PC-3 (cell line): ENCODE measurements around the gene CEP104. TPM values are rescaled to one million over a fixed set of nuclear protein-coding genes. Genes with fewer than 3 reads are reported as not detected.

ENCODE experiments used
- ATAC-seq: fragments of 200-7000 bp; cut with Tn5 transposase; 2 replicates; pipeline ENCODE4 v1.9.1; 2020; ENCODE audit warnings: mild to moderate bottlenecking, moderate library complexity
- BruUV-seq: library from RNA; stranded (reverse); fragments of 400-500 nt; replicated peaks from 2 replicates; lab custom pipeline; 2021; lab: Mats Ljungman, UMichigan
- CTCF ChIA-PET: fragments of 300-600 bp; sonication (Branson Sonifier 250); formaldehyde crosslinking; loops from one replicate; lab custom pipeline; 2022; ENCODE audit warnings: antibody characterized with exemption; lab: Charles Lee
- POLR2A ChIA-PET: fragments of 300-600 bp; sonication (Branson Sonifier 250); formaldehyde crosslinking; loops from one replicate; lab custom pipeline; 2022; ENCODE audit warnings: antibody characterized with exemption; ENCODE audit not compliant: unreplicated experiment; lab: Charles Lee
- DNase-seq: peaks from one replicate; pipeline ENCODE4 v3.0.0-alpha.2; 2015
- H2AFZ ChIP-seq: fragments of 300-600 bp; sonication (generic); 2 replicates; pipeline ENCODE4 v1.6.0; 2016; ENCODE audit warnings: antibody characterized with exemption, low read length
- H3F3A ChIP-seq: fragments of 300-600 bp; sonication (generic); one replicate; pipeline ENCODE4 v1.6.0; 2017; ENCODE audit warnings: antibody characterized with exemption, low read length, control low read depth, mild to moderate bottlenecking; ENCODE audit not compliant: unreplicated experiment
- H3K27ac ChIP-seq: fragments of 300-600 bp; sonication (generic); 2 replicates; pipeline ENCODE4 v1.5.1; 2016; ENCODE audit warnings: mild to moderate bottlenecking, low read length
- H3K27me3 ChIP-seq: fragments of 300-600 bp; sonication (generic); 2 replicates; pipeline ENCODE4 v1.6.1; 2016; ENCODE audit warnings: low read length, mixed read lengths
- H3K36me3 ChIP-seq: fragments of 300-600 bp; sonication (generic); 2 replicates; pipeline ENCODE4 v1.6.1; 2016; ENCODE audit warnings: low read depth, mixed run types, low read length, mixed read lengths
- H3K4me1 ChIP-seq: fragments of 300-600 bp; sonication (generic); 2 replicates; pipeline ENCODE4 v1.5.1; 2016; ENCODE audit warnings: low read length; ENCODE audit not compliant: insufficient read depth
- H3K4me2 ChIP-seq: fragments of 300-600 bp; sonication (generic); 2 replicates; pipeline ENCODE4 v1.6.0; 2016; ENCODE audit warnings: low read length
- H3K4me3 ChIP-seq: fragments of 300-600 bp; sonication (generic); 2 replicates; pipeline ENCODE4 v1.5.1; 2016; ENCODE audit warnings: mild to moderate bottlenecking, low read length, mixed read lengths
- H3K79me2 ChIP-seq: fragments of 300-600 bp; sonication (generic); 2 replicates; pipeline ENCODE4 v1.6.1; 2017; ENCODE audit warnings: low read length, mixed read lengths
- H3K9ac ChIP-seq: fragments of 300-600 bp; sonication (generic); 2 replicates; pipeline ENCODE4 v1.6.0; 2016; ENCODE audit warnings: mild to moderate bottlenecking, low read length
- H3K9me2 ChIP-seq: fragments of 300-600 bp; sonication (generic); replicated peaks from 2 replicates; pipeline ENCODE4 v1.6.1; 2016; ENCODE audit warnings: mixed run types, low read length, mixed read lengths
- H3K9me3 ChIP-seq: fragments of 300-600 bp; sonication (generic); 2 replicates; pipeline ENCODE4 v1.6.1; 2016; ENCODE audit warnings: low read length, mixed read lengths
- H4K20me1 ChIP-seq: fragments of 300-600 bp; sonication (generic); 2 replicates; pipeline ENCODE4 v1.6.1; 2016; ENCODE audit warnings: low read length, mixed read lengths
- EZH2 ChIP-seq: fragments of 300-600 bp; sonication (generic); IDR thresholded peaks from one replicate; pipeline ENCODE4 v1.6.1; 2017; ENCODE audit warnings: antibody characterized with exemption, mild to moderate bottlenecking, low read length; ENCODE audit not compliant: unreplicated experiment
- EZH2phosphoT487 ChIP-seq: fragments of 300-600 bp; sonication (generic); IDR thresholded peaks from 2 replicates; pipeline ENCODE4 v1.6.1; 2018; ENCODE audit warnings: mild to moderate bottlenecking, antibody characterized with exemption, low read length, borderline replicate concordance
- intact Hi-C: fragments of 100-400 bp; cut with micrococcal nuclease; formaldehyde crosslinking; loops from 2 replicates; pipeline ENCODE4 v1.9.0; 2023
- total RNA-seq: library from RNA; depleted of rRNA; stranded (reverse); fragments of >200 nt; gene quantifications from 2 replicates; pipeline ENCODE4 v1.2.3, GENCODE V29; 2014
- TF ChIP-seq, protein P1 (sequence below): fragments of 300-600 bp; sonication (generic); conservative IDR thresholded peaks from 2 replicates; pipeline ENCODE4 v1.5.1; 2017; ENCODE audit warnings: antibody characterized with exemption, low read depth, mild to moderate bottlenecking, low read length

CEP104 gene
- total RNA-seq, 1 experiment from 2014 or later, result 64.1 TPM

DNA sequence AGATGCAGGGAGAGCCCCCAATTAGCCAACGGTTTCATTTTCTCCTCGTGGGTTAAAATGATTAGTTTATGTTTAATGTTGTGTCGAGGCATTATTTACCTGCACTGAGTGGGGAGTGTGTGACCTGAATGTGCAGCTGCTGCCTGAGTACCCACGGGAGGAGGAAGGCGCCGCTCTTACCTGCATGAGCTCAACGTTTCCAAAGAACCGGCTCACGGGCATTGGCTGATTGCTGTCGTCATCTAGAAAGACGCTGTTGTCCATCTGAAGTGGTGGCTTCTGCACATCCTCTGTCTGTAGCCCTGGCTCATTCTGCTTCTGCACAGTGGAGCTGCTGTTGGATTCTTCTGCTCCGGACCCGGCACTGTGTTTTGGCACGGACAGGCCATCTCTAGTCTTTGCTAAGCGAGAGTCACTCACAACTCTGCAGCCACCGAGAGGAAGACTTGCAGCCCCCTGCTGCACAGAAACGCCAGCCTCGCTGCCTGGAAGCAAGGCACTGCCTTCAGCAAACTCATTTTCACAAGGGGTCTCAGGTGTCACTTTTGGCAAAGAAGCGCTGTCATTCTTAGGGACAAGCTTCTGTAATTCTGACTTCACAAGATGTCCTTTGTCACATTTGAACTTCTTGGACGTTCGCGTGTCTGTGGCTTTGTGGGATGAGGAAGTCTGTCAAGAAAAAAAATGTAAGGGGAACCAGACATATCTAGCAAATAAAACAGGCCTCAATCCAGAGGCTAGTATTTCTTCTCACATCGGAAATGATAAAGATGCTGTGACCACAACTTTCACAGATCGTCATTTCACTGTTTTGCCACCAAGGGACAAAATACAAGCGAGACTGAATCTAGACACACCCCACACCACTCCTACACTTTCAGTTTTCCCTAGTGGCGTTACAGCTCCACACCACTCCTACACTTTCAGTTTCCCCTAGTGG, 33.6 kb upstream of the CEP104 start:
- H3K9ac ChIP-seq, result no peak overlapping the region
- no peaks in the 10 kb centered on the region for H3F3A ChIP-seq
- H3K4me1 ChIP-seq, result no peaks in the 10 kb centered on the region
- H3K27me3 ChIP-seq, result no peaks in the 10 kb centered on the region
- TF ChIP-seq, protein P1, sequence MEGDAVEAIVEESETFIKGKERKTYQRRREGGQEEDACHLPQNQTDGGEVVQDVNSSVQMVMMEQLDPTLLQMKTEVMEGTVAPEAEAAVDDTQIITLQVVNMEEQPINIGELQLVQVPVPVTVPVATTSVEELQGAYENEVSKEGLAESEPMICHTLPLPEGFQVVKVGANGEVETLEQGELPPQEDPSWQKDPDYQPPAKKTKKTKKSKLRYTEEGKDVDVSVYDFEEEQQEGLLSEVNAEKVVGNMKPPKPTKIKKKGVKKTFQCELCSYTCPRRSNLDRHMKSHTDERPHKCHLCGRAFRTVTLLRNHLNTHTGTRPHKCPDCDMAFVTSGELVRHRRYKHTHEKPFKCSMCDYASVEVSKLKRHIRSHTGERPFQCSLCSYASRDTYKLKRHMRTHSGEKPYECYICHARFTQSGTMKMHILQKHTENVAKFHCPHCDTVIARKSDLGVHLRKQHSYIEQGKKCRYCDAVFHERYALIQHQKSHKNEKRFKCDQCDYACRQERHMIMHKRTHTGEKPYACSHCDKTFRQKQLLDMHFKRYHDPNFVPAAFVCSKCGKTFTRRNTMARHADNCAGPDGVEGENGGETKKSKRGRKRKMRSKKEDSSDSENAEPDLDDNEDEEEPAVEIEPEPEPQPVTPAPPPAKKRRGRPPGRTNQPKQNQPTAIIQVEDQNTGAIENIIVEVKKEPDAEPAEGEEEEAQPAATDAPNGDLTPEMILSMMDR, result no peak
- TF ChIP-seq EZH2phosphoT487, result no peak
- peaks cover 43% of the 10 kb centered on the region for H3K36me3 ChIP-seq
- no peaks in the 10 kb centered on the region for H3K9me2 ChIP-seq
- H3K4me3 ChIP-seq, result no peak overlapping the region
- no peak overlapping the region for H3K4me2 ChIP-seq
- H2AFZ ChIP-seq, result no peak overlapping the region
- intact Hi-C loops, result no loop called here
- no TSS peak for BruUV-seq
- H3K9me3 ChIP-seq, result no peaks in the 10 kb centered on the region
- CTCF ChIA-PET, result no interaction called here
- no peak for DNase-seq
- peaks cover 25% of the 10 kb centered on the region; the same call in 1 of the 2 replicates for H4K20me1 ChIP-seq
- POLR2A ChIA-PET, result no interaction called here
- no peak for ATAC-seq
- H3K79me2 ChIP-seq, result peaks cover 38% of the 10 kb centered on the region
- H3K27ac ChIP-seq, result no peak overlapping the region

DNA sequence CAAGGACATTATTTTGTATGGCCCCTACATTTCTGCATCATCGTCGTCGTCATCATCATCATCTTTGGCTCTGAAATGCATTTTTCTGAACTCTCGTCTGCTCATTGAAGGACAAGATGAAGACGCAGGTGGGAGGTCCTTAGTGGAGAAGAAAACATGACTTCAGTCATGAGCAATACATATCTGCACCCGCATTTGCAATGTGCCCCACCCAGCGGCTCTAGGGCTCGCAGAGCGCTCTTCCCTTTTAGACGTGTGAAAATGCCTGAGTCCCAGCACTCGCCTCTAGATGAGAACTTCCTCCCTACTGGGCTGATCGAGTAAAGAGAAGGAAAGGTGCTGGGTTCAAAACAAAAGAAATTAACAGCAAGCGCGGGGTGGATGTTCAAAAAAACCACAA, 32.9 kb upstream of the CEP104 start:
- H3K4me1 ChIP-seq, result no peaks in the 10 kb centered on the region
- H4K20me1 ChIP-seq, result peaks cover 18% of the 10 kb centered on the region; the same call in 1 of the 2 replicates
- H3K4me2 ChIP-seq, result no peak overlapping the region
- no peaks in the 10 kb centered on the region for H3K9me2 ChIP-seq
- ATAC-seq, result no peak
- peaks cover 45% of the 10 kb centered on the region for H3K36me3 ChIP-seq
- H3K9me3 ChIP-seq, result no peaks in the 10 kb centered on the region
- no peaks in the 10 kb centered on the region for H3K27me3 ChIP-seq
- intact Hi-C loops, result no loop called here
- no peaks in the 10 kb centered on the region for H3F3A ChIP-seq
- no peak overlapping the region for H3K27ac ChIP-seq
- no TSS peak for BruUV-seq
- ChIA-PET CTCF (no interaction called here), POLR2A (no interaction called here)
- H3K4me3 ChIP-seq, result no peak overlapping the region
- H3K79me2 ChIP-seq, result peaks cover 30% of the 10 kb centered on the region
- no peak overlapping the region for H3K9ac ChIP-seq
- H2AFZ ChIP-seq, result no peak overlapping the region
- TF ChIP-seq EZH2phosphoT487 (no peak), EZH2 (no peak)
- TF ChIP-seq, protein P1, result no peak
- no peak for DNase-seq

DNA sequence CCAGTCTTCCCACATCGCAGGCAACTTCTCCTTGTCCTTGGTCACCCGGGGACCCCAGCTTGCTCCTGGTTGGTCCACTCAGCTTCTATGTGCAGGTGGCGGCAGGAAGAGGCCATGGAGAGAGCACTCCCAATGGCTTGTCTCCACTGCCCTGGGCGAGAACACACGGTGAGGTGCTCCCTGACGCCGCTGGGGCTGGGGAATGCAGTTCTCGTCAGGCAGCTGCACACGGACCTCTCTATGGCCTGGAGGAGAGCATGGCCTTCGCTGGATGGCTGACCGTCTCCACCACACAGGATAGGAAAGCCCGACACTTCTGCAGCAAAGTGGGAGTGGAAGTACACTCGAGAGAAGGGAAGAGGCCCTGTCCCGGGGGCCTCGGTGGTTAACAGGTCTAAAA, 31.3 kb upstream of the CEP104 start:
- Histone ChIP-seq H3K4me2 (no peak overlapping the region), H3K4me1 (no peaks in the 10 kb centered on the region), H2AFZ (no peak overlapping the region), H3K79me2 (peaks cover 14% of the 10 kb centered on the region), H3K27ac (no peak overlapping the region), H3K9me2 (no peaks in the 10 kb centered on the region), H3K36me3 (peaks cover 49% of the 10 kb centered on the region), H3K9me3 (no peaks in the 10 kb centered on the region), H3F3A (no peaks in the 10 kb centered on the region), H3K27me3 (no peaks in the 10 kb centered on the region), H3K9ac (no peak overlapping the region), H3K4me3 (no peak overlapping the region), H4K20me1 (peaks cover 7% of the 10 kb centered on the region; the same call in 1 of the 2 replicates)
- POLR2A ChIA-PET, result no interaction called here
- CTCF ChIA-PET, result no interaction called here
- ATAC-seq (no peak), DNase-seq (no peak)
- no TSS peak for BruUV-seq
- TF ChIP-seq EZH2 (no peak), EZH2phosphoT487 (no peak)
- TF ChIP-seq, protein P1, result no peak
- intact Hi-C loops, result no loop called here
